Measurements from ENCODE around the gene LSAMP.

DNA sequence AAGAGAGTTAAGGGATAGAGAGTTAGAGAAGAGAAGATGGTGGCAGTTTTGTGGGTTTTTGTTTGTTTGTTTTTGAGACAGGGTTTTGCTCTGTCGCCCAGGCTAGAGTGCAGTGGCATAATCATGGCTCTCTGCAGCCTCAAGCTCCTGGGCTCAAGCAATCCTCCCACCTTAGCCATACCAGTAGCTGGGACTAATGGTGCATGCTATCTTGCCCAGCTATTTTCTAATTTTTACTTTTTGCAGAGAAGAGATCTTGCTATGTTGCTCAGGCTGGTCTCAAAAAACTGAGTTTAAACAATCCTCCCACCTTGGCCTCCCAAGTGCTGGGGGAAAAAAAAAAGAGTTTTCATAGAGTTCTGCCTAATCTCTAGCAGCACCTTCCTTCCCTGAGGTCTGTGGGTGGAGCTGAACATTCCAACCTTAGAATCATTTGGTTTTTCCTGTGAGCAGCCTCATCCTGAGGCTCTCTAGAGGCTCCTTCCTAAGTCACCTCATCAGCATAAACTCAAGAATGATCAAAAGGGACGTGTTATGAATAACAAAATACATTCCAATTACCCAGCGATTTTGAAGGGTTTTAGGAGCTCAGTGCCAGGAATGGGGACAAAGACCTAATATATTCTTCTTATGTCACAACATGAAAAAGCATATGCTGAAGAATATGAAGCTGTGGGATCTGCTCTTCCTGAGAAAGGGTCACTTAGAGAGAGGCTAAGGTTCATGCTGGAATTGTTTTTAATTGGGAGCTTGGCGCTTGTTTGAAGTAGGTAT is 180.6 kb downstream of the LSAMP start:
- TF ChIP-seq, protein P1, sequence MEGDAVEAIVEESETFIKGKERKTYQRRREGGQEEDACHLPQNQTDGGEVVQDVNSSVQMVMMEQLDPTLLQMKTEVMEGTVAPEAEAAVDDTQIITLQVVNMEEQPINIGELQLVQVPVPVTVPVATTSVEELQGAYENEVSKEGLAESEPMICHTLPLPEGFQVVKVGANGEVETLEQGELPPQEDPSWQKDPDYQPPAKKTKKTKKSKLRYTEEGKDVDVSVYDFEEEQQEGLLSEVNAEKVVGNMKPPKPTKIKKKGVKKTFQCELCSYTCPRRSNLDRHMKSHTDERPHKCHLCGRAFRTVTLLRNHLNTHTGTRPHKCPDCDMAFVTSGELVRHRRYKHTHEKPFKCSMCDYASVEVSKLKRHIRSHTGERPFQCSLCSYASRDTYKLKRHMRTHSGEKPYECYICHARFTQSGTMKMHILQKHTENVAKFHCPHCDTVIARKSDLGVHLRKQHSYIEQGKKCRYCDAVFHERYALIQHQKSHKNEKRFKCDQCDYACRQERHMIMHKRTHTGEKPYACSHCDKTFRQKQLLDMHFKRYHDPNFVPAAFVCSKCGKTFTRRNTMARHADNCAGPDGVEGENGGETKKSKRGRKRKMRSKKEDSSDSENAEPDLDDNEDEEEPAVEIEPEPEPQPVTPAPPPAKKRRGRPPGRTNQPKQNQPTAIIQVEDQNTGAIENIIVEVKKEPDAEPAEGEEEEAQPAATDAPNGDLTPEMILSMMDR (IDR thresholded peaks at IDR 0.05) = no peak
- no peak for TF ChIP-seq POLR2A (IDR thresholded peaks at IDR 0.05; ENCODE audit: low read depth)

All from esophagus muscularis mucosa (tissue), 3 donors.